NCI-H345 treated with DMSO at 0.1 percent for 48 hours (cell line): Measurements from ENCODE around the gene LSM6.

Experiments used
- DNase-seq: peaks from one replicate; lab custom pipeline; 2025; ENCODE audit not compliant: unreplicated experiment; lab: John Stamatoyannopoulos, UW

LSM6 gene

GRCh38 chr4:146175541-146176453, at the start of gene LSM6:
LSM6 (plus strand) TSS chr4:146175718; CDS start chr4:146182922, 7,204 bp downstream.
- DNase-seq = peak; percentile 41

GRCh38 chr4:146132445-146132844, 43.1 kb upstream of the LSM6 start:
- DNase-seq = no peak

GRCh38 chr4:146134761-146135445, 40.6 kb upstream of the LSM6 start:
- DNase-seq = peak; percentile 37

- DNase-seq = no peak
Observed at GRCh38 chr4:146135941-146136340, 39.6 kb upstream of the LSM6 start.

GRCh38 chr4:146142768-146143167, 32.8 kb upstream of the LSM6 start:
- DNase-seq = no peak

GRCh38 chr4:146143888-146144287, 31.6 kb upstream of the LSM6 start:
- no peak for DNase-seq

- no peak for DNase-seq
Observed at GRCh38 chr4:146146918-146147317, 28.6 kb upstream of the LSM6 start.

- DNase-seq = no peak
Observed at GRCh38 chr4:146148021-146148420, 27.5 kb upstream of the LSM6 start.

GRCh38 chr4:146154057-146154456, 21.5 kb upstream of the LSM6 start:
- no peak for DNase-seq

- DNase-seq = no peak
Observed at GRCh38 chr4:146155152-146155724, 20.3 kb upstream of the LSM6 start.

- DNase-seq = no peak
Observed at GRCh38 chr4:146158036-146158745, 17.3 kb upstream of the LSM6 start.

- DNase-seq = no peak
Observed at GRCh38 chr4:146159384-146160058, 16.0 kb upstream of the LSM6 start.

GRCh38 chr4:146161243-146161642, 14.3 kb upstream of the LSM6 start:
- no peak for DNase-seq

- DNase-seq = no peak
Observed at GRCh38 chr4:146165221-146165620, 10.3 kb upstream of the LSM6 start.

- DNase-seq = no peak
Observed at GRCh38 chr4:146165840-146166239, 9.7 kb upstream of the LSM6 start.

- DNase-seq = no peak
Observed at GRCh38 chr4:146170149-146170548, 5.4 kb upstream of the LSM6 start.

GRCh38 chr4:146176891-146177290, 1.4 kb downstream of the LSM6 start:
- no peak for DNase-seq

- no peak for DNase-seq
Observed at GRCh38 chr4:146178126-146178525, 2.6 kb downstream of the LSM6 start.

- DNase-seq = no peak
Observed at GRCh38 chr4:146179784-146180370, 4.4 kb downstream of the LSM6 start.

- no peak for DNase-seq
Observed at GRCh38 chr4:146182443-146182842, 6.9 kb downstream of the LSM6 start.
